NOMO-1 treated with DMSO at 0.1 percent for 48 hours (cell line): ENCODE data around the gene CA5A.
A peak's percentile ranks its signal among the peaks of the same experiment; 100 is the strongest.

Experiments used
- DNase-seq: peaks from one replicate; lab custom pipeline; 2025; ENCODE audit not compliant: unreplicated experiment; lab: John Stamatoyannopoulos, UW

The CA5A gene

GRCh38 chr16:87851141-87851587 is 85.2 kb downstream of the CA5A start:
- no peak for DNase-seq

GRCh38 chr16:87850009-87851006 is 86.0 kb downstream of the CA5A start:
- DNase-seq, result peak; percentile 8

DNA sequence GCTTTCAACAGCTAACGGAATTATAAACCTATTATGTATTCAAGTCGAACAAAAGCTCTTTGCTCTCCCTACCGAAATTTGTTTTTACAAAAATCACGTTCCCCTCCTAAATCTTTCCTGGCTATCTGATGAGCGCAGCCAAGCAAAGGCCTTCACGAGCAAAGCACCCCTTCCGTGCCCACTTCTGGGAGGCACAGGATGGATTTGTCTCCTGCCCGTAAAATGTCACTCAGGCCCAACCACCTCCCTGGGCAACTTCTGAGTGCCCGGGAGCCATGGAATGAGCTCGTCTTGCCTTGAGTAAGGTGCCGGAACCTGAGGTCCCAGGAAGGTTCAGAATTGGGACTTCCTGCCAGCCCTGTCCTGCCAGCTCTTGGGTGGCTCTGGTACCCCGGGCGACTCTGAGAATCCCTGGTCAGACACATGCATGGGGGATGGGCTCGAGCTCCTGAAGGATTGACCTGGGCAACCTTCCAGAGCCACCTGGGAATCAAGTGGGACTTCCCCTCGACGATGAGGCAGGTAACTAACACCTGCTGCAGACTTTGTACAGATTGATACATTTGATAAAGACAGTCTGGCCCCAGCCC is 86.8 kb downstream of the CA5A start:
- DNase-seq, result no peak

DNA sequence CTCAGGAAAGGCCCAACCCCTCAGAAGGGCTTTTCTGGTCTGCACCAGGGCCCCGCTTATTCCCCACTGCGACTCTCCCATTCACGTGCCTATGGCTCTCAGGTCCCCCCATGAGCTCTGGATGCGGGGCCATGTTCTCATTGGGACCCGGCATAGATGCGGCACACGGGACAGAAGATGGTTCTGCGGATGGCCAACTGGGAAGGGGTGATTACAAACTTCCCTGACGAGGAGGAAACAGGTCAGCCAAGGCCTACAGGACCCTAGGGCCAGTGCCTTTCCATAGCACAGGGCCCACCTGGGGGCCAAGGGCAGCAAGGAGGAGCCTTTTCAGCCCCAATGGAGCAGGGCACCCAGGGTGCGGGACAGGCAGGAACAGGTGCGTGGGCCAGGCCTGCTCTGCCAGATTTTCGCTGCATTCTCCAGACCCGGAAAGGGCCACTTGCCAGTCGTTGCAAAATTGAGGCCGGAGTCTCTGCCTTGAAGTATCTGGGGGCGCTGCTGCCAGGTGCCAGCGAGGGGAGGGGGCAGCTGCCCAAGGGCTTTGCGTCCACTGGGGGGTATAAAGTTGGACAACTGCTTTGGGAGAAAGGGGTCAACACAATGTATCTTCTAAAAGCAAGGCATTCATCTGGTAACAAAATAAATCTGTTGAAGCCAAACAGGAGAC is 87.5 kb downstream of the CA5A start:
- no peak for DNase-seq

GRCh38 chr16:87847785-87848675 is 88.3 kb downstream of the CA5A start:
- DNase-seq, result no peak

DNA sequence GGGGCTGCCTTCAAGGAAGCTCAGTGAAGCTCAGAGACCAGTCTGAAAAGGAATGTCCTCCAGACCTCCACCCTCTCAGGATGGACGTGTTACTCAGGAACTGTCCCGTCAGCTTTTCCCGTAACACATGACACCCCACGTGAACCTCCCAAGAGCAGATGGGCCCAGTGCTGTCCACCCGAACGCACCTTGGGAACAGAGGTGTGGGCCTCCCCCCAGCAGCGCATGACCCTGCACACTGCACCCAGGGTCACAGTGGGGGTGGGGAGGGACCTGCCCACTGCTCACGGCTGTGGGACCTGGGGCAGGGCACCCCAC is 88.9 kb downstream of the CA5A start:
- no peak for DNase-seq

DNA sequence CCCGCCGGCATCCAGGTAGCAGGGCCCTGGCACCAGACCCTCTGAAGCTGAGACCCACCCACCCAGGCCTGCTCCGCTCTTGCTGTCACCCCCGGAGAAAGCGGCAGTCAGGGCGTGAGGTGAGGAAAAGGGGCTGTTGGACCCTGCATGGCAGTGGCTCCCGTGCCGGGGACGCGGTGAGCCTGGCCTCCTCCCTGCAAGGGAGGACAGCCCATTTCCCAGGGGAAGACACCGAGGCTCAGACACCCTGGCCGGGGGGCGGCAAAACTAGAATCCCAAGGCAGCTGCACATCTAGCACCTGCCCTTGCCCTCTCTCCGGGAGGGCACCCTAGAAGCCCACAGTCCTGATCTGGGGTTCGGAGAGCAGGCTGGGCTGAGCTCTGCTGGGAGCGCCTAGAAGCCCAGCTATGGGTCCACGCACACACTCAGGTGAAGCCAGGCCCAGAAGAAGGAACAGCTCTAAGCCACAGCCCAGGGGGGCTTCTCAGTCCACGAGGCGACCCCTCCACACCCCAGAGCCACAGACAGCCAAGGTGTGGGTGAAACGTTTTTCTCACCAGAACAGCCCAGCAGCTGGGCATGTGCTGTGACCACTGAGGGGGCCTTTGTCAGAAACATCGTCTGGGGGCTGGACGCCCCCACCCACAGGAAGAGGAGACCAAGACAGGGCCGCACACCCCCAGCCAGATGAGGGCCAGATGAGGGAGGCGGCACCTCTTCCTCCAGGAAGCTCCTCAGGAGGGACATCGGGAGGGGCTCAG is 89.4 kb downstream of the CA5A start:
- DNase-seq, result no peak

DNA sequence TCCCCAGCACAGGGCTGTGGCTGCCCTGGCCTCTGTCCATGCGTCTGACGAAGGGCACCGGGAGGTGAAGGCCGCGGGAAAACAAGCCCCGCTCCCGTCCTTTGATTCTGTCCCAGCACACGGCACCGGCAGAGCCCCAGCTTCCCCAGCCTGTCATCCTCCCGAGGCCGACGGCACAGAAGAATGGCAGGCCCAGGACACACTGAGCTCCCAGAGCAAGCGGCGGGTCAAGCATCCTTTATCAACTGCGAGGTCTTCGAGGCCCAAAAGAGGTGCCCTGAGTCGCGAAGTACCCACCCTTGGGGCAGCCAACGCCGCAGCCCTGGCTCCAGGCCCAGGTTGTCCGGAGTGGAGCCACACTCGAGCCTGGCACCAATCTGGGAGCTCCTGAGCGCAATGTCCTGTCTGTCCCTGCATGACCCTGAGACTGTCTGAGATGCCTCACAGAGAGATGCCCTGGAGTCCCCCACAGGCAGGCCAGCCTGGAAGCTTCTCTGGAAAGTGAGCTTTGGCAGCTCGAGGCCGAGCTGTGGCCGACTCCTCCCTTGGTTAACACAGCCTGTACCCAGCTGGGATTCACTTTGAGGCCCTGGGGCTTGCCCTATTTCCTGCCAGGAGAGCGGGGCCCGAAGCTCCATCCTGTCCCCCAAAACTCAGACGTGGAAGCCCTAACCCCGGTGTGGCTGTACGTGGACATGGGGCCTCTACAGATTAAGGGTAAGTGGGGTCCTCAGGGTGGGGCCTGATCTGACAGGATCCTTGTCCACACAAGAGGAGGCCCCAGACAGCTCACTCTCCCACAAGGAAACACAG is 90.3 kb downstream of the CA5A start:
- no peak for DNase-seq

GRCh38 chr16:87845213-87845612 is 91.1 kb downstream of the CA5A start:
- DNase-seq, result no peak

DNA sequence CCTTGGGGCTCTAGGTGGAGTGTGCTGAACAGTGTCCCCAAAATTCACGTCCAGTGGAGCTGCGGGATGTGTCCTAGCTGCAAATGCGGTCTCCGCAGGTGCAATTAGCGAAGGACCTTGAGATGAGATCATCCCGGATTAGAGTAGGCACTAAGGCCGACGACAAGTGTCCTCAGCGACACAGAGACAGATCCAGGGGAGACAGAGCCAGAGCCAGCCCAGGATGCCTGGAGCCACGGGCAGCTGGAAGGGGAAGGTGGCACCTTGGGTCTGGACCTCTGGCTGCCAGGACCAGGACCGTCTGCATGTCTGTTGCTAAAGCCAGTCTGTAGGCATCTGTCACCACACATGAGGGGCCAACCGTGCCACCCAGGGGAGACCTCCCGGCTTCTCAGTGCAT is 91.5 kb downstream of the CA5A start:
- DNase-seq, result no peak

DNA sequence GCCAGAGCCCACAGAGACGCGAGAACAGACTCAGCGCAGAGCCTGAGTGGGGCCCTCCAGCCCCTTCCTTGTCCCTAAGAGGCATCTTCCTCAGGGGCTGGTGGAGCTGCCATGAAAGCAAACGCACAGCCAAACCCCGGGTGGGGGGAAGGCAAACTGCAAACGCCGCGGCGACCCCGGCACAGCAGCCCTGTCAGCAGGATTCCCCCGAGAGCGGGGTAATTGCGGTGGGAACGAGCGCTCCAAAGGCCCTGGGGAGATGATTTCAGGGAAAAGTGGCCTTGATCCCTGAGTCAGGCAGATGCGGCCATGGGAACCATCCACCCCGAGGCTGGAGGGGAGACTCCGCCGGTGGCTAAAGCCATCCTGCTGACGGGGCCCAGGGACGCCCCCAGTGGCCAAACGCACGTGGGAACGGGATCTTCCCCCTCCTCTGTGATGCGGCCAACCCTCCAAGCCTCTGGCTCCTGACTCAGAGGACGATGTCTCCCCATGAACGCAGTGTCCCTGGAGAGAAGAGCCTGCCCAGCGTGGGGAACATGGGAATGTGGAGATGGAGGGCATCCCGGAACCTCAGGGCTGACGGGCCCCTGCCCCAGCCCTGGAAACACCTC is 92.1 kb downstream of the CA5A start:
- no peak for DNase-seq

DNA sequence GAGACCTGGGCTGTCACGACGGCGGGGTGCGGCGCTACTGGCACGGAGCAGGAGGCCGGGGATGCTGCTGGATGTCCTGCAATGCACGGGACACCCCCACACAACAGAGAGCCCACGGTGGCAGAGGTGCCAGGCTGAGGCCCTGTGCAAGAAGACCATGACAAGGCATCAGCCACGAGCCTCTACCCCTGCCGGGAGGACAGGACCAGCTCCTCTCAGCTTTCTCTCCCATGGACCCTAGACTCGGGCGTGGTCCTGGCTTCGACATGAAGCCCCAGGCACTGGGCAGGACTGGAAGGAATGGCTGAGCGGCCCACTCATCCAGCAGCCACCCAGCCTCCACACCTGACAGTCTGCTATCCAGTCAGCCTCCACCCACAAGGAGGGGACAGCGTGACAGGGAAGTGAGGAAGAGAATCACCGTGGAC is 92.6 kb downstream of the CA5A start:
- no peak for DNase-seq

DNA sequence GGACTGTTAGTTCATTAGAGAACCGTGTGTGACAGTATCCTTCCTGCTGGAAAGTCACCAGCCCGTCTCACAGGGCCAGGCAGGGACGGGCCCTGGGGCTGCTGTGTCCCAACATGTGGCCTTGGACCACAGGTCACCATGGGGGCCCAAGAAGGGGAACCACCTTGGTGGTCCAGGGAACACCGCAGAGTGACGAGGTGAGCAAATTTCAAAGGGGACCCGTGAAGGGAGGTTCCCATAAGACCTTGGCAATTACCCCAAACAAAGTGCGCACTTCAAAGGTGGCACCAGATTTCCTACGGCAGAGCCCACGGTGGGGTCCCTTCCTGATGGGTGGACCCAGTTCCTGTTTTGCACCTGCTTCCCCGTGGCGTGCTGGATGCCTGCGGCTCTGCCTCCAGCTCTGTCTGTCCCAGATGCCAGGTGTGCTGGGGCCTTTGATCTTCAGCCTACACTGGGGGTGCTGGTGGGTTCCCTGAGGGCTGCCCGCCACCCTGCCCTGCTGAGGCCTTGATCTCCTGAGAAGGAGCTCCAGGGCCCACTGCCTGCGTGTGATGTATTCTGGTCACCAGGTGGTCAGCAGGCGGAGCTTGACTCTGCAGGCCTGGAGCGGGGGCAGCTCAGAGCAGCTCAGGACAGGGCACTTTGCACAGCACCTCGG is 94.0 kb downstream of the CA5A start:
- no peak for DNase-seq

DNA sequence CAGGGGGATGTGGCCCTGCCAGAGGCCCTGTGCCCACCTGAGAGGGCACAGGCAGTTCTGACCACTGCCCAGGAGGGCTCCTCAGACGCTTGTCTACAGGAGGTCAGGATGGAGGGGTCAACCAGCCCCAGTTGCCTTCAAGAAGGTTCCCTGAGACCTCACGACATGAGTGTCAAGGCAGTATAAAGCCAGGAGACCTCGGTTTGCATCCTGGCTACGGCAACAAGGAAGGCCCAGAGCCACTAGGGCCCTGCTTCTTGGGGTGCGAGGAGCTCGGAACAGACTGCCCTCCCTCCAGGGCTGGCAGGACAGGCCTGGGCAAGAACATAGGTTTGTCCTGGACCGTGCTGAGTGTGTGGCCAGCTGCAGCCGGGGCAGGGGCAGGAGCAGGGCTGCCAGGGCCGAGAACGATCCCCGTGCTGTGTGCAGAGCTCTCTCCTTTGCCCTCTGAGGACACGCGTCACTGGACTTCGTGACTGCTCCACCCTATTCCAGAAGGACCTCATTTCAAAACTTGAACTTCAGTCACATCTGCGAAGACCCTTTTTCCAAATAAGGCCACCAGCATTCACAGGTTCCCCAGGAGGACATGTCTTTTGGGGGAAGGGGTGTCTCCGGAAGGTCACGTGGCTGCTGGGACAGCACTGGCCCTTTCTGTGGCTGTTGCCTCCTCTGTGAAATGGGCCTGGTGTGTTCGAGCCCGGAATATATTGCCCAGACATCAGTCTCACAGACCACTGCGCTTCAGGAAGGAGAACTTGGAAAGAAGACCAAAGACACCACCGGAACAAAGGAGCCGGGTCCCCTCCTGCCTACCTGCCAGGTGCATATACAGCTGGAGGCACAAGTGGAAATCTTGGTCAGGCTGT is 94.8 kb downstream of the CA5A start:
- no peak for DNase-seq

GRCh38 chr16:87840271-87840978 is 95.9 kb downstream of the CA5A start:
- DNase-seq, result no peak

GRCh38 chr16:87839542-87840270 is 96.6 kb downstream of the CA5A start:
- no peak for DNase-seq
